ENCODE data around the gene THAP4. TPM values are rescaled to one million over a fixed set of nuclear protein-coding genes. Genes with fewer than 3 reads are reported as not detected.

Gene THAP4
- total RNA-seq, 4 donors from 2014 or later, result 27.3 to 61.2 (median 42.0) TPM

- Histone ChIP-seq H3K4me1 (peaks cover 0 to 69% (median 18%) of the 10 kb centered on the region in 4 donors), H3K27me3 (peaks cover 0 to under 1% of the 10 kb centered on the region in 2 donors), H3K9me3 (no peaks in the 10 kb centered on the region), H3K36me3 (peaks cover 0 to 16% (median 0%) of the 10 kb centered on the region in 3 donors), H3K4me3 (no peak overlapping the region), H3K27ac (peak overlapping the region in 1 of 4 donors; percentile 43)
- TF ChIP-seq POLR2A (IDR thresholded peaks at IDR 0.05), result no peak
- TF ChIP-seq, protein P1, sequence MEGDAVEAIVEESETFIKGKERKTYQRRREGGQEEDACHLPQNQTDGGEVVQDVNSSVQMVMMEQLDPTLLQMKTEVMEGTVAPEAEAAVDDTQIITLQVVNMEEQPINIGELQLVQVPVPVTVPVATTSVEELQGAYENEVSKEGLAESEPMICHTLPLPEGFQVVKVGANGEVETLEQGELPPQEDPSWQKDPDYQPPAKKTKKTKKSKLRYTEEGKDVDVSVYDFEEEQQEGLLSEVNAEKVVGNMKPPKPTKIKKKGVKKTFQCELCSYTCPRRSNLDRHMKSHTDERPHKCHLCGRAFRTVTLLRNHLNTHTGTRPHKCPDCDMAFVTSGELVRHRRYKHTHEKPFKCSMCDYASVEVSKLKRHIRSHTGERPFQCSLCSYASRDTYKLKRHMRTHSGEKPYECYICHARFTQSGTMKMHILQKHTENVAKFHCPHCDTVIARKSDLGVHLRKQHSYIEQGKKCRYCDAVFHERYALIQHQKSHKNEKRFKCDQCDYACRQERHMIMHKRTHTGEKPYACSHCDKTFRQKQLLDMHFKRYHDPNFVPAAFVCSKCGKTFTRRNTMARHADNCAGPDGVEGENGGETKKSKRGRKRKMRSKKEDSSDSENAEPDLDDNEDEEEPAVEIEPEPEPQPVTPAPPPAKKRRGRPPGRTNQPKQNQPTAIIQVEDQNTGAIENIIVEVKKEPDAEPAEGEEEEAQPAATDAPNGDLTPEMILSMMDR (IDR thresholded peaks at IDR 0.05), result no peak
- no peak for TF ChIP-seq EP300 (IDR thresholded peaks at IDR 0.05)
- 77 to 82% methylated on average over 3 to 4 of the region's 10 CpGs for WGBS, 2 donors
- no peak for DNase-seq (ENCODE audit: low spot score in 2 of 2)
Observed at GRCh38 chr2:241563571-241563980, 73.4 kb downstream of the THAP4 start.

- no peaks in the 10 kb centered on the region for H3K9me3 ChIP-seq
- H3K27me3 ChIP-seq, result peaks cover 0 to 6% of the 10 kb centered on the region in 2 donors
- no peak for TF ChIP-seq EP300 (IDR thresholded peaks at IDR 0.05)
- TF ChIP-seq POLR2A (IDR thresholded peaks at IDR 0.05), result no peak
- TF ChIP-seq, protein P1 (IDR thresholded peaks at IDR 0.05), result no peak
- 82 to 92% methylated on average over 10 to 11 of the region's 13 CpGs for WGBS, 2 donors
- H3K36me3 ChIP-seq, result peaks cover 0 to 16% (median 0%) of the 10 kb centered on the region in 3 donors
- H3K4me3 ChIP-seq, result no peak overlapping the region
- no peak for DNase-seq (ENCODE audit: low spot score in 2 of 2)
- peaks cover 0 to 73% (median 18%) of the 10 kb centered on the region in 4 donors for H3K4me1 ChIP-seq
- peak overlapping the region in 1 of 4 donors; percentile 43 for H3K27ac ChIP-seq
Observed at GRCh38 chr2:241563031-241563507, 73.9 kb downstream of the THAP4 start.

DNA sequence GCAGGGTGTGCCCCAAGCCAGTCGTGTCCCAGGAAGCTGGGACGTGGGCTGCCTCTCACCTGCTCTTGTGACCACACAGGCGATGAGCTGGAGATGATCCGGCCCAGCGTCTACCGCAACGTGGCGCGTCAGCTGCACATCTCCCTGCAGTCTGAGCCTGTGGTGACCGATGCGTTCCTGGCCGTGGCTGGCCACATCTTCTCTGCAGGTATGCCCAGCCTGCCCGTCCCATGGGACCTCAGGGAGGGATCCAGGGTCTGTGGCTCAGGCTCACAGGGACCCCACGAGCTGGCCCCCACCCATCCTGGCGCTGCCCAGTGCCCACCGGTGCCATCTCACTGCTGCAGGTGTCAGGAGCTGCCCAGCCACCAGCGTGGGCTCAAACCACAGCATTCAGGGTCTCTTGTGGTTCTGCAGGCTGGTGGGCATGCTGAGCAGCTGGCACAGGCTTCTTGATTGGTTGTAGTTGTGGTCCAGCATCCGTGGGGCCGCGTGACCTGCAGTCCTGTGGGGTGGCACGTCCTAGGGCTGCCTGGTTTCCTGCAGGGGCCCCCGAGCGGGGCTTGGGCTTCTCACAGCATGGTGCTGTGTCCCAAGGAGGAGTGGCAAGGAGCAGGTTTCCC lies 74.6 kb downstream of the THAP4 start:
- H3K9me3 ChIP-seq, result peaks cover 0 to 5% (median 0%) of the 10 kb centered on the region in 4 donors
- peaks cover 0 to 16% (median 0%) of the 10 kb centered on the region in 3 donors for H3K36me3 ChIP-seq
- 75 to 91% methylated on average over 11 to 16 of the region's 23 CpGs for WGBS, 2 donors
- H3K27me3 ChIP-seq, result peaks cover 0 to 13% of the 10 kb centered on the region in 2 donors
- DNase-seq (ENCODE audit: low spot score in 2 of 2), result no peak
- H3K4me3 ChIP-seq, result no peak overlapping the region
- H3K27ac ChIP-seq, result peak overlapping the region in 1 of 4 donors; percentile 65
- TF ChIP-seq POLR2A (IDR thresholded peaks at IDR 0.05) (no peak), EP300 (IDR thresholded peaks at IDR 0.05) (no peak)
- TF ChIP-seq, protein P1 (IDR thresholded peaks at IDR 0.05), result no peak
- H3K4me1 ChIP-seq, result peaks cover 0 to 73% (median 18%) of the 10 kb centered on the region in 4 donors

GRCh38 chr2:241561832-241562231 lies 75.1 kb downstream of the THAP4 start:
- H3K27ac ChIP-seq, result peak overlapping the region in 1 of 4 donors; percentile 65
- DNase-seq (ENCODE audit: low spot score in 2 of 2), result peak in 1 of 2 donors; percentile 24
- WGBS, 2 donors, result 10 to 28% methylated on average over 14 to 17 of the region's 18 CpGs
- peaks cover 0 to 11% (median 1%) of the 10 kb centered on the region in 4 donors for H3K9me3 ChIP-seq
- peaks cover 0 to 13% of the 10 kb centered on the region in 2 donors for H3K27me3 ChIP-seq
- H3K36me3 ChIP-seq, result peaks cover 0 to 16% (median 0%) of the 10 kb centered on the region in 3 donors
- TF ChIP-seq POLR2A (IDR thresholded peaks at IDR 0.05) (no peak), EP300 (IDR thresholded peaks at IDR 0.05) (no peak)
- TF ChIP-seq, protein P1 (IDR thresholded peaks at IDR 0.05), result no peak
- peaks cover 0 to 73% (median 18%) of the 10 kb centered on the region in 4 donors for H3K4me1 ChIP-seq
- H3K4me3 ChIP-seq, result no peak overlapping the region

- WGBS, 2 donors, result 26 to 42% methylated on average over 9 to 18 of the region's 19 CpGs
- Histone ChIP-seq H3K36me3 (peaks cover 0 to 16% (median 0%) of the 10 kb centered on the region in 3 donors), H3K9me3 (peaks cover 0 to 19% (median 3%) of the 10 kb centered on the region in 4 donors), H3K27me3 (peaks cover 0 to 13% of the 10 kb centered on the region in 2 donors), H3K4me1 (peaks cover 0 to 73% (median 18%) of the 10 kb centered on the region in 4 donors), H3K4me3 (peak overlapping the region in 1 of 4 donors; percentile 77), H3K27ac (peak overlapping the region; percentile 34 to 89 (median 54))
- TF ChIP-seq, protein P1 (IDR thresholded peaks at IDR 0.05), result no peak
- TF ChIP-seq EP300 (IDR thresholded peaks at IDR 0.05) (no peak), POLR2A (IDR thresholded peaks at IDR 0.05) (no peak)
- no peak for DNase-seq (ENCODE audit: low spot score in 2 of 2)
Observed at GRCh38 chr2:241560883-241561474, 76.0 kb downstream of the THAP4 start.

Measured in tibial nerve (tissue), 4 donors.